ENCODE data around the gene FBRSL1. TPM values are rescaled to one million over a fixed set of nuclear protein-coding genes. Genes with fewer than 3 reads are reported as not detected.
A peak's percentile ranks its signal among the peaks of the same experiment; 100 is the strongest.

FBRSL1 gene
- total and polyA plus RNA-seq, 3 donors from 2014 or later = 51.1 to 98.9 (median 88.3) TPM

DNA sequence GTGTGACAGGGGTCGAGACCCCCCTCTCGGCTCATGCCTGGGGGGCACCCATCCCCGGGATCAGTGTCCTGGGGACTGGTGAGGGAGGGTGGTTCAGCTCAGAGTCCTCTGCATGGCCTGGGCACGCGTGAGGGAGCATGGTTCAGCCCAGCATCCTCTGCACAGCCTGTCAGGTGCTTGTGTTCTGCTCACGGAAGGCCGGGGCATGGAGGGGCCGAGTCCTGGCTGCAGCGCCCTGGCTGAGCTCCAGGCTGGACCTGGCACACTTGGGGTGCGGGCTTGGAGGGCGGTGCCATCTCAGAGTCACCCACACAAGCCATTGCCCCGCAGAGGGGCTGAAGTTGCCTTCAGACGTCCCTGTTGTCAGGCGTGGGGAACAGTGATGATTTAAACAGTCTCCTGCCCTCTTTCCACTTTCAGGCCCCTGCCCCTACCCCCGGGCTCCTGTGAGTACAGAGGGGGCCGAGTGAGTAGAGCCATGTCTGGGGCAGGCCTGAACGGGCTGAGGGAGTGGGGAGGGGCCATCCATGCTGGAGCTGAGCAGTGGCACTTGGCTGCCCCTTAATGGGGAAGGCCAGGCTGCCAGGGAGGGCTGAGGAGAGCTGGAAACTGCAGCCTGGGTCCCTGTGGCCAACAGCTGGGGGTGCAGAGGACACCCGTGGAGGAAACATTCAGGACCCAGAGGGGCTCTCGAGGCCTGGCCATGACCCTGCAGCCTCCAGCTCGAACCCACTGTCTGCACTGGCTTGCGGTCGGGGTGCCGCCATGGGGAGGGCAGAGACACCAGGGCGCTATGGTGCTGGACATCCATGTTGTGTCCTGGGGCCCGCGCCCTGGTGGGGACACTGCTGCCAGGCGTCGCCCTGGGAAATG lies 22.5 kb downstream of the FBRSL1 start:
- Histone ChIP-seq H3K4me1 (peaks cover 64% of the 10 kb centered on the region), H3K36me3 (ENCODE audit: low read depth, missing control alignments) (no peaks in the 10 kb centered on the region), H3K27me3 (no peaks in the 10 kb centered on the region), H3K9me3 (no peaks in the 10 kb centered on the region), H3K27ac (peak overlapping the region; percentile 44 to 50), H3K4me3 (no peak overlapping the region)
- intact Hi-C loops (cut with DNase I; ENCODE audit: low total_unique reads) = no loop called here
- no peak for TF ChIP-seq POLR2A (IDR thresholded peaks at IDR 0.05)
- TF ChIP-seq, protein P1, sequence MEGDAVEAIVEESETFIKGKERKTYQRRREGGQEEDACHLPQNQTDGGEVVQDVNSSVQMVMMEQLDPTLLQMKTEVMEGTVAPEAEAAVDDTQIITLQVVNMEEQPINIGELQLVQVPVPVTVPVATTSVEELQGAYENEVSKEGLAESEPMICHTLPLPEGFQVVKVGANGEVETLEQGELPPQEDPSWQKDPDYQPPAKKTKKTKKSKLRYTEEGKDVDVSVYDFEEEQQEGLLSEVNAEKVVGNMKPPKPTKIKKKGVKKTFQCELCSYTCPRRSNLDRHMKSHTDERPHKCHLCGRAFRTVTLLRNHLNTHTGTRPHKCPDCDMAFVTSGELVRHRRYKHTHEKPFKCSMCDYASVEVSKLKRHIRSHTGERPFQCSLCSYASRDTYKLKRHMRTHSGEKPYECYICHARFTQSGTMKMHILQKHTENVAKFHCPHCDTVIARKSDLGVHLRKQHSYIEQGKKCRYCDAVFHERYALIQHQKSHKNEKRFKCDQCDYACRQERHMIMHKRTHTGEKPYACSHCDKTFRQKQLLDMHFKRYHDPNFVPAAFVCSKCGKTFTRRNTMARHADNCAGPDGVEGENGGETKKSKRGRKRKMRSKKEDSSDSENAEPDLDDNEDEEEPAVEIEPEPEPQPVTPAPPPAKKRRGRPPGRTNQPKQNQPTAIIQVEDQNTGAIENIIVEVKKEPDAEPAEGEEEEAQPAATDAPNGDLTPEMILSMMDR (IDR thresholded peaks at IDR 0.05) = no peak
- 76 to 85% methylated on average over 12 to 28 of the region's 28 CpGs for WGBS, 2 donors
- DNase-seq = no peak

DNA sequence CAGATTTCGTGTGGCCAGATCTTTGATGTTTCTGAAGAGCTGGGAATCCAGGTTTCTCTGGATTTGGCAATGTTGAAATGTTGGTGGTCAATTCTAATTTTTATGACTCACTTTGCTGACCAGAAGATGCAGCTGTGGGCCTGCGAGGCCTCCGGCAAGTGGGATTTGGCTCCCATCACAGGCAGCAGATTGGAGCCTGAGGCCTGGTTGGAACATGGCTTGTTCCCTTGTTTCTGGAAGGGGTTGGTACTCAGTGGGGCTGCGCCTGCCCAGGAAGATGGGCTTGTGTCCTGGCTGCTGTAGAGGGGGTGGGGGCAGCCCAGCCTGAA lies 23.1 kb downstream of the FBRSL1 start:
- Histone ChIP-seq H3K36me3 (ENCODE audit: low read depth, missing control alignments) (no peaks in the 10 kb centered on the region), H3K27ac (peak overlapping the region; percentile 44 to 77), H3K9me3 (no peaks in the 10 kb centered on the region), H3K4me3 (no peak overlapping the region), H3K27me3 (no peaks in the 10 kb centered on the region), H3K4me1 (peaks cover 60% of the 10 kb centered on the region)
- DNase-seq = no peak
- intact Hi-C loops (cut with DNase I; ENCODE audit: low total_unique reads) = no loop called here
- 66 to 77% methylated on average over 2 to 4 of the region's 4 CpGs for WGBS, 2 donors
- TF ChIP-seq, protein P1 (IDR thresholded peaks at IDR 0.05) = no peak
- TF ChIP-seq POLR2A (IDR thresholded peaks at IDR 0.05) = no peak

DNA sequence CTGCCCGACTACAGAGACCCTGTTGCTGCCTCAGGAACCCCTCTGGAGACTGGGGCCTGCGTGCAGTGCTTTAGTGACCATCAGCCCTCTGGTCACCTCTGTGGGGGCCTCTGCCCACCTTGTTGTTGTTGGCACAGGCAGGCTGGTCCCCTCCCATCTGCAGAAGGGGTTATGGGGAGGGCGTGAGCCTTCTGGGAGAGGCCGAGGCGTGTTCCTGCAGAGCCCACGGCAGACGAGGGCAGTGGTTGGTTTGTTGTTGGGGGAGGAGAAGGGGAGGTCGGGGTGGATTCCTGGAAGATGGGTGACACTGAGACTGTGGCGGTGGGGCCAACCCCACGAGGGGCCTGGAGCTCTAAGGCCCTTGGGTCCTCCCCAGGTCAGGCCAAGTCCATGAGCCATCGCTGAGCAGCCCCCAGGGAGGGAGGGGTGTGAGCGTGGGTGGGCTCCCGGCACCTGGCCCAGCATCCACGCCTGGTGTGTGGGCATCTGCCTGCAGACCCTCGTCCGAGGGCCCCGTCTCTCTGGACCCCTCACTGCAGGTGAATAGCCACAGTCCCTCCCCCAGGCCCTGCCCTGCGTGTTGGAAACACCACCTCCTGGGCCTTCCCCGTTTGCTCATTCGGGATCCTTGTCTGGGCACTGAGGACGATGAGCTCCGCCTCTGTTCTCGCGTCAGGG lies 23.6 kb downstream of the FBRSL1 start:
- TF ChIP-seq, protein P1 (IDR thresholded peaks at IDR 0.05) = no peak
- TF ChIP-seq POLR2A (IDR thresholded peaks at IDR 0.05) = no peak
- no peaks in the 10 kb centered on the region for H3K27me3 ChIP-seq
- H3K9me3 ChIP-seq = no peaks in the 10 kb centered on the region
- H3K36me3 ChIP-seq (ENCODE audit: low read depth, missing control alignments) = no peaks in the 10 kb centered on the region
- WGBS, 2 donors = 59 to 88% methylated on average over 15 to 22 of the region's 24 CpGs
- no peak for DNase-seq
- peak overlapping the region; percentile 44 to 77 for H3K27ac ChIP-seq
- H3K4me3 ChIP-seq = no peak overlapping the region
- intact Hi-C loops (cut with DNase I; ENCODE audit: low total_unique reads) = no loop called here
- peaks cover 56% of the 10 kb centered on the region for H3K4me1 ChIP-seq

DNA sequence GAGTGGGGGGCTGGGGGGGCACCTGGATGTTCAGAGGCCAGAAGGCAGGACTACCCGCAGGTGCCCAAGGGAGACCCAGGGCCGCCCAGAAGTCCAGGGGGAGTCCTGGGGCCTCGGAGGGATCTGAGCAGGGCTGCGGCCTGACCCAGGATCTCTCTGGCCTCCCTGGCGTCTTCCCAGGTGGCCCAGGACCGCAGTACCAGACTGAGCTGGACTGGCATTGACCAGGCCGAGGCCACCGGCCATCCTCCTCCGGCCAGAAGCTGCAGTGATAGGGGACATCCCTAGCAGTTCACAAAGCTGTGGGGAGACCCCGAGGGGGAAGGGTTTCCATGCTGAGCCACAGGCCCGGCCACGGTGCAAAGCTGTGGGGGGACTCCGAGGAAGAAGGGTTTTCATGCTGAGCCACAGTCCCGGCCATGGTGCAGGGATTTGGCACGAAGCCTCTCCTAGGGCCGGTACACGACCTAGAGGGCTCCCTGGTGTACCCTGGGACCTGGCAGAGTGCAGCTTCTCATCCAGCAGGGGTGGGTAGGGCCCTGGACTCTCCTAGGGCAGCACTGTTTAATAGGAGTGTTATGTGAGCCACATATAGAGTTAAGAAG lies 24.4 kb downstream of the FBRSL1 start:
- peaks cover 56% of the 10 kb centered on the region for H3K4me1 ChIP-seq

More for the DNA sequence above, 24.4 kb downstream of the FBRSL1 start:
- TF ChIP-seq, protein P1 (IDR thresholded peaks at IDR 0.05) = no peak
- TF ChIP-seq POLR2A (IDR thresholded peaks at IDR 0.05) = no peak
- DNase-seq = no peak
- Histone ChIP-seq H3K27ac (peak overlapping the region; percentile 44 to 77), H3K9me3 (no peaks in the 10 kb centered on the region), H3K4me3 (no peak overlapping the region), H3K36me3 (ENCODE audit: low read depth, missing control alignments) (no peaks in the 10 kb centered on the region), H3K27me3 (no peaks in the 10 kb centered on the region)
- intact Hi-C loops (cut with DNase I; ENCODE audit: low total_unique reads) = no loop called here
- 74 to 77% methylated on average over 8 to 17 of the region's 17 CpGs for WGBS, 2 donors
